Right renal pelvis (tissue), 4 donors: ENCODE measurements around the gene SEPTIN3. TPM values are rescaled to one million over a fixed set of nuclear protein-coding genes. Genes with fewer than 3 reads are reported as not detected.

Experiments
- DNase-seq, 4 donors: peaks; one replicate each; pipeline ENCODE4 v3.0.0-alpha.2; 2013; ENCODE audit warnings: low read depth in 4 of 4, low spot score in 3 of 4, missing footprints in 1 of 4
- polyA plus RNA-seq, 4 donors: library from polyadenylated mRNA; unstranded; fragments of 120-200 nt; gene quantifications; one replicate each; pipeline ENCODE4 v1.2.1, GENCODE V29; 2013; ENCODE audit not compliant: insufficient read length in 4 of 4

The SEPTIN3 gene
- polyA plus RNA-seq, 4 donors: 4.9 to 7.6 (median 6.8) TPM

GRCh38 chr22:41971431-41971830, 2.2 kb downstream of the SEPTIN3 start:
- no peak for DNase-seq

GRCh38 chr22:41974691-41975290, 5.5 kb downstream of the SEPTIN3 start:
- DNase-seq: no peak

- no peak for DNase-seq
Measured at GRCh38 chr22:41975299-41976069, 6.2 kb downstream of the SEPTIN3 start.

GRCh38 chr22:41976070-41976901, 7.0 kb downstream of the SEPTIN3 start:
- DNase-seq: no peak

GRCh38 chr22:41976961-41977566, 7.8 kb downstream of the SEPTIN3 start:
- no peak for DNase-seq

GRCh38 chr22:41978732-41979131, 9.5 kb downstream of the SEPTIN3 start:
- DNase-seq: no peak

- DNase-seq: no peak
Measured at GRCh38 chr22:41979423-41980250, 10.4 kb downstream of the SEPTIN3 start.

- DNase-seq: no peak
Measured at GRCh38 chr22:41982865-41983264, 13.6 kb downstream of the SEPTIN3 start.

GRCh38 chr22:41983513-41984405, 14.5 kb downstream of the SEPTIN3 start:
- DNase-seq: no peak

- no peak for DNase-seq
Measured at GRCh38 chr22:41987276-41987675, 18.0 kb downstream of the SEPTIN3 start.

- DNase-seq: no peak
Measured at GRCh38 chr22:41989246-41989645, 20.0 kb downstream of the SEPTIN3 start.

- DNase-seq: no peak
Measured at GRCh38 chr22:41991111-41991510, 21.9 kb downstream of the SEPTIN3 start.

GRCh38 chr22:41992496-41992895, 23.3 kb downstream of the SEPTIN3 start:
- no peak for DNase-seq

GRCh38 chr22:41995211-41995610, 26.0 kb downstream of the SEPTIN3 start:
- DNase-seq: no peak

- no peak for DNase-seq
Measured at GRCh38 chr22:41996826-41997225, 27.6 kb downstream of the SEPTIN3 start.

- peak; percentile 61 to 67 (median 64) for DNase-seq
Measured at GRCh38 chr22:41998361-41999261, 29.4 kb downstream of the SEPTIN3 start, which contains the start of gene WBP2NL. Gene WBP2NL (plus strand): TSS chr22:41998788. CDS start chr22:41998819, 31 bp downstream.

GRCh38 chr22:42000466-42000865, 31.2 kb downstream of the SEPTIN3 start:
- no peak for DNase-seq

GRCh38 chr22:42001121-42001520, 31.9 kb downstream of the SEPTIN3 start:
- DNase-seq: no peak
